Neuronal stem cell (in vitro differentiated cells): Measurements from ENCODE around the gene MGAT3.
A peak's percentile ranks its signal among the peaks of the same experiment; 100 is the strongest.
"Not testable (repeated sequence)": the region's sequence is repeated elsewhere in the genome, so short reads cannot be mapped to it uniquely, and the experiment has no call there.

ENCODE experiments used
- DNase-seq: peaks from one replicate; pipeline ENCODE4 v3.0.0-alpha.2; 2013; ENCODE audit warnings: low spot score
- H2AFZ ChIP-seq: one replicate; pipeline ENCODE4 v1.6.1; 2013; ENCODE audit warnings: mild to moderate bottlenecking, low read length, inconsistent platforms
- H2AK5ac ChIP-seq: 2 replicates; pipeline ENCODE4 v1.6.1; 2013; ENCODE audit warnings: low read depth, mild to moderate bottlenecking, inconsistent platforms, low read length, moderate library complexity, mixed read lengths
- H2BK120ac ChIP-seq: 2 replicates; pipeline ENCODE4 v1.6.1; 2013; ENCODE audit warnings: low read depth, mild to moderate bottlenecking, inconsistent platforms, low read length, moderate library complexity, mixed read lengths
- H2BK12ac ChIP-seq: one replicate; pipeline ENCODE4 v1.6.1; 2013; ENCODE audit warnings: low read length, inconsistent platforms
- H2BK15ac ChIP-seq: 2 replicates; pipeline ENCODE4 v1.6.1; 2013; ENCODE audit warnings: mild to moderate bottlenecking, low read length, inconsistent platforms, mixed read lengths
- H2BK5ac ChIP-seq: one replicate; pipeline ENCODE4 v1.6.1; 2013; ENCODE audit warnings: inconsistent platforms, mild to moderate bottlenecking, low read length, moderate library complexity
- H3K14ac ChIP-seq: one replicate; pipeline ENCODE4 v1.6.1; 2013; ENCODE audit warnings: low read length, inconsistent platforms
- H3K18ac ChIP-seq: 2 replicates; pipeline ENCODE4 v1.6.1; 2013; ENCODE audit warnings: low read length, inconsistent platforms
- H3K23ac ChIP-seq: 2 replicates; pipeline ENCODE4 v1.6.1; 2013; ENCODE audit warnings: low read depth, mild to moderate bottlenecking, mixed read lengths, low read length, inconsistent platforms; ENCODE audit not compliant: poor library complexity
- H3K27ac ChIP-seq: replicated peaks from 3 replicates; pipeline ENCODE4 v1.5.1; 2013; ENCODE audit warnings: low read length, inconsistent platforms
- H3K27me3 ChIP-seq, 3 experiments: 2 replicates each; pipeline ENCODE4 v1.6.1; 2013; ENCODE audit warnings: low read length in 3 of 3, mild to moderate bottlenecking in 2 of 3, inconsistent platforms in 1 of 3, low read depth in 1 of 3, mixed read lengths in 1 of 3, moderate library complexity in 1 of 3; ENCODE audit not compliant: control insufficient read depth in 3 of 3, insufficient read depth in 3 of 3
- H3K36me3 ChIP-seq, 2 donors: replicated peaks in 1 of 2; 2 replicates each; pipeline ENCODE4 v1.6.1; 2013; ENCODE audit warnings: low read length in 2 of 2; ENCODE audit not compliant: control insufficient read depth in 2 of 2, insufficient read depth in 2 of 2
- H3K4ac ChIP-seq: 2 replicates; pipeline ENCODE4 v1.6.1; 2013; ENCODE audit warnings: inconsistent platforms, mild to moderate bottlenecking, low read length, moderate library complexity
- H3K4me1 ChIP-seq, 2 donors: 1 replicate in 1 of 2; 2 replicates in 1 of 2; pipeline ENCODE4 v1.6.1; 2013; ENCODE audit warnings: low read length in 2 of 2, low read depth in 1 of 2; ENCODE audit not compliant: control insufficient read depth in 2 of 2, insufficient read depth in 1 of 2
- H3K4me2 ChIP-seq: one replicate; pipeline ENCODE4 v1.6.1; 2013; ENCODE audit warnings: mild to moderate bottlenecking, low read length, inconsistent platforms; ENCODE audit not compliant: insufficient read depth, poor library complexity, severe bottlenecking
- H3K4me3 ChIP-seq, 2 donors: 2 replicates each; pipeline ENCODE4 v1.5.1; 2013; ENCODE audit warnings: low read length in 2 of 2, mild to moderate bottlenecking in 2 of 2, inconsistent platforms in 1 of 2, moderate library complexity in 1 of 2
- H3K79me1 ChIP-seq: one replicate; pipeline ENCODE4 v1.6.1; 2013; ENCODE audit warnings: low read depth, mild to moderate bottlenecking, inconsistent platforms, low read length, moderate library complexity
- H3K9ac ChIP-seq: one replicate; pipeline ENCODE4 v1.6.1; 2013; ENCODE audit warnings: mild to moderate bottlenecking, low read depth, low read length, inconsistent platforms; ENCODE audit not compliant: poor library complexity
- H3K9me3 ChIP-seq, 2 donors: replicated peaks in 1 of 2; 2 replicates each; pipeline versions ENCODE3 to v1.6.1; 2013; ENCODE audit warnings: low read length in 2 of 2, mild to moderate bottlenecking in 2 of 2, inconsistent platforms in 1 of 2, low read depth in 1 of 2, mixed read lengths in 1 of 2, moderate library complexity in 1 of 2; ENCODE audit not compliant: control insufficient read depth in 2 of 2, insufficient read depth in 1 of 2
- H4K8ac ChIP-seq: one replicate; pipeline ENCODE4 v1.6.1; 2013; ENCODE audit warnings: low read depth, mild to moderate bottlenecking, inconsistent platforms, low read length, moderate library complexity
- H4K91ac ChIP-seq: one replicate; pipeline ENCODE4 v1.6.1; 2013; ENCODE audit warnings: low read length, low read depth, mild to moderate bottlenecking, inconsistent platforms; ENCODE audit not compliant: poor library complexity
- WGBS, 2 donors: extraction: QIAGEN DNeasy Blood & Tissue Kit; methylation state at CpG; one replicate each; pipeline ENCODE4 v1.1.7; 2013; ENCODE audit warnings: missing lambda C conversion rate in 2 of 2, mixed read lengths in 1 of 2; ENCODE audit not compliant: insufficient read length in 2 of 2, insufficient replicate concordance in 1 of 2; ENCODE audit errors: extremely low coverage in 2 of 2; 5-methylcytosine and 5-hydroxymethylcytosine counted together

The MGAT3 gene

DNA sequence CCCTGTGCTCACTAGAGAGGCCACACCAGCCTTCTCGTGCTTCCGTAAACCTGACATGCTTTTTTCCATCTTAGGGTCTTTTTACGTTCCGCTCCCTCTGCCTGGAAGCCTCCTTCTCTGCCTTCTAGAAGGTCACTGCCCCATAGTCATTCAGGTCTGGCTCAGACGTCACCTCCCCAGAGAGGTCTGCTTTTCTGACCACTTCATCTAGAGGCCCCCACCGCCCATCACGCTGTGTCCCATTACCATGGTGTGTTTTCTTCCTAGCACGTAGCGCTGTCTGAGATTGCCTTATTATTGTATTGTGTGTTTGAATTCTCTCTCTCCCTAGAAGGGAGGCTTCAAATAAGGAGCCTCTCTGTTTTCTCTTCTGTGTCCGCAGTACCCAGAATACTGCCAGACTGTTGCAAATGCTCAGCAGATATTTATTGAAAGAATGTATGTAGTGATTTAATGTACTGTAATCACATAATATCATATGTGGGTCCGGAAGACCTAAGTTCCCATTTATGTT, 47.2 kb upstream of the MGAT3 start:
- Histone ChIP-seq H2BK120ac (no peak overlapping the region), H2AFZ (no peak overlapping the region), H3K4me2 (no peak overlapping the region), H3K9me3 (no peaks in the 10 kb centered on the region), H3K14ac (no peak overlapping the region), H3K4ac (no peak overlapping the region), H3K27ac (no peak overlapping the region), H3K4me1 (peaks cover 6 to 11% of the 10 kb centered on the region in 2 donors), H4K8ac (no peak overlapping the region), H2BK12ac (no peak overlapping the region), H3K27me3 (no peaks in the 10 kb centered on the region), H3K36me3 (peaks cover 0 to 5% of the 10 kb centered on the region in 2 donors), H3K23ac (peak overlapping the region; percentile 40), H4K91ac (no peak overlapping the region), H3K4me3 (no peak overlapping the region), H2AK5ac (no peak overlapping the region), H3K79me1 (peaks cover 4% of the 10 kb centered on the region), H2BK15ac (no peak overlapping the region), H3K9ac (no peak overlapping the region), H2BK5ac (no peak overlapping the region), H3K18ac (no peak overlapping the region)
- WGBS, 2 donors, result no CpG with 5 or more reads among the region's 11 CpGs
- no peak for DNase-seq

DNA sequence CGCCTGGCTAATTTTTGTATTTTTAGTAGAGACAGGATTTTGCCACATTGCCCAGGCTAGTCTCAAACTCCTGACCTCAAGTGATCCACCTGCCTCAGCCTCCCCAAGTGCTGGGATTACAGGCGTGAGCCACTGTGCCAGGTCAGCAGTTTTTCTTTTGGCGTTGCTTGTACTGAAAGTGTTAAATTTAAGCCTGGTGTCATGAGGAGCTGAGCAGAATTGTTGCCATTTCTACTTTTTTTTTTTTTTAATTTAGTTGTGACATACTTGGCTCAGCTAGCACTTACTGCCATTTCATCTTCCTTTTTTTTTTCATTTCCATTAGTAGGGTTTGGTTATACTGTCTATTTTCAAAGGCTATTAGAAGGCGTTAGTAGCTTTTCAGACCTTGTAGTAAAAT, 46.5 kb upstream of the MGAT3 start:
- Histone ChIP-seq H3K4ac (no peak overlapping the region), H3K23ac (no peak overlapping the region), H3K4me3 (no peak overlapping the region), H2BK15ac (no peak overlapping the region), H3K27ac (no peak overlapping the region), H3K4me2 (no peak overlapping the region), H3K14ac (no peak overlapping the region), H2AK5ac (no peak overlapping the region), H3K9ac (no peak overlapping the region), H3K18ac (no peak overlapping the region), H2AFZ (no peak overlapping the region), H4K91ac (no peak overlapping the region), H4K8ac (no peak overlapping the region), H2BK5ac (no peak overlapping the region), H3K9me3 (no peaks in the 10 kb centered on the region), H3K27me3 (no peaks in the 10 kb centered on the region), H3K4me1 (peaks cover 4 to 6% of the 10 kb centered on the region in 2 donors), H3K79me1 (peaks cover 4% of the 10 kb centered on the region), H3K36me3 (peaks cover 3 to 10% of the 10 kb centered on the region in 2 donors), H2BK12ac (no peak overlapping the region), H2BK120ac (no peak overlapping the region)
- WGBS, 2 donors, result no CpG with 5 or more reads among the region's 4 CpGs
- no peak for DNase-seq

GRCh38 chr22:39411828-39412365, 44.9 kb upstream of the MGAT3 start:
- H2BK15ac ChIP-seq, H3K4me1 ChIP-seq, H3K79me1 ChIP-seq, H2BK12ac ChIP-seq, H3K14ac ChIP-seq, H3K4ac ChIP-seq, H4K91ac ChIP-seq, H3K4me2 ChIP-seq, H4K8ac ChIP-seq, H3K4me3 ChIP-seq, H3K9me3 ChIP-seq, H3K9ac ChIP-seq, H2BK120ac ChIP-seq, H2AFZ ChIP-seq, H3K27me3 ChIP-seq, H2BK5ac ChIP-seq, H3K23ac ChIP-seq, H2AK5ac ChIP-seq, DNase-seq, H3K27ac ChIP-seq, H3K18ac ChIP-seq: not testable (repeated sequence)
- H3K36me3 ChIP-seq, result peaks cover 17 to 21% of the 10 kb centered on the region in 2 donors
- WGBS, 2 donors, result no CpG with 5 or more reads among the region's 11 CpGs

GRCh38 chr22:39413204-39413603, 43.6 kb upstream of the MGAT3 start:
- H2AFZ ChIP-seq, H3K23ac ChIP-seq, H4K91ac ChIP-seq, H2BK5ac ChIP-seq, H2AK5ac ChIP-seq, H4K8ac ChIP-seq, H2BK120ac ChIP-seq, H2BK12ac ChIP-seq, H3K4ac ChIP-seq, H3K4me1 ChIP-seq, H3K14ac ChIP-seq, H3K4me3 ChIP-seq, H3K18ac ChIP-seq, H2BK15ac ChIP-seq, H3K27ac ChIP-seq, H3K79me1 ChIP-seq, H3K9ac ChIP-seq, DNase-seq, H3K4me2 ChIP-seq, H3K27me3 ChIP-seq, H3K9me3 ChIP-seq: not testable (repeated sequence)
- peaks cover 23 to 32% of the 10 kb centered on the region in 2 donors for H3K36me3 ChIP-seq
- no CpG with 5 or more reads among the region's 7 CpGs for WGBS, 2 donors
